HG03354 (cell line): ENCODE measurements around the gene DHRS12.

Experiments
- ATAC-seq: cut with Tn5 transposase; IDR thresholded peaks from one replicate; pipeline ENCODE4 v1.9.1; 2021; ENCODE audit warnings: mild to moderate bottlenecking; ENCODE audit not compliant: unreplicated experiment, poor library complexity, severe bottlenecking

DHRS12 gene

GRCh38 chr13:51733374-51734298 is 70.3 kb downstream of the DHRS12 start:
- ATAC-seq = no peak

GRCh38 chr13:51731759-51732158 is 72.2 kb downstream of the DHRS12 start:
- no peak for ATAC-seq

GRCh38 chr13:51730927-51731326 is 73.0 kb downstream of the DHRS12 start:
- no peak for ATAC-seq

- no peak for ATAC-seq
Observed at GRCh38 chr13:51729866-51730553, 74.0 kb downstream of the DHRS12 start.

- ATAC-seq = no peak
Observed at GRCh38 chr13:51728972-51729371, 75.0 kb downstream of the DHRS12 start.

GRCh38 chr13:51728275-51728673 is 75.7 kb downstream of the DHRS12 start:
- no peak for ATAC-seq

- ATAC-seq = no peak
Observed at GRCh38 chr13:51727634-51728274, 76.2 kb downstream of the DHRS12 start.

- no peak for ATAC-seq
Observed at GRCh38 chr13:51726446-51727193, 77.3 kb downstream of the DHRS12 start.

GRCh38 chr13:51724721-51725120 is 79.2 kb downstream of the DHRS12 start:
- ATAC-seq = no peak

GRCh38 chr13:51723529-51723928 is 80.4 kb downstream of the DHRS12 start:
- no peak for ATAC-seq

GRCh38 chr13:51721496-51721895 is 82.5 kb downstream of the DHRS12 start:
- ATAC-seq = peak; percentile 74

GRCh38 chr13:51719394-51719793 is 84.6 kb downstream of the DHRS12 start:
- ATAC-seq = no peak
